Umbilical cord (tissue), 2 donors: ENCODE measurements around the gene GLA. TPM values are rescaled to one million over a fixed set of nuclear protein-coding genes. Genes with fewer than 3 reads are reported as not detected.

Experiments used
- DNase-seq: peaks from one replicate; pipeline ENCODE4 v3.0.0-alpha.2; 2015; ENCODE audit warnings: low spot score
- total RNA-seq: library from RNA; depleted of rRNA; stranded (reverse); fragments of >200 nt; gene quantifications from one replicate; pipeline ENCODE4 v1.2.3, GENCODE V29; 2014; ENCODE audit warnings: low replicate concordance; ENCODE audit not compliant: insufficient read depth

The GLA gene
- total RNA-seq, result 20.2 TPM

DNA sequence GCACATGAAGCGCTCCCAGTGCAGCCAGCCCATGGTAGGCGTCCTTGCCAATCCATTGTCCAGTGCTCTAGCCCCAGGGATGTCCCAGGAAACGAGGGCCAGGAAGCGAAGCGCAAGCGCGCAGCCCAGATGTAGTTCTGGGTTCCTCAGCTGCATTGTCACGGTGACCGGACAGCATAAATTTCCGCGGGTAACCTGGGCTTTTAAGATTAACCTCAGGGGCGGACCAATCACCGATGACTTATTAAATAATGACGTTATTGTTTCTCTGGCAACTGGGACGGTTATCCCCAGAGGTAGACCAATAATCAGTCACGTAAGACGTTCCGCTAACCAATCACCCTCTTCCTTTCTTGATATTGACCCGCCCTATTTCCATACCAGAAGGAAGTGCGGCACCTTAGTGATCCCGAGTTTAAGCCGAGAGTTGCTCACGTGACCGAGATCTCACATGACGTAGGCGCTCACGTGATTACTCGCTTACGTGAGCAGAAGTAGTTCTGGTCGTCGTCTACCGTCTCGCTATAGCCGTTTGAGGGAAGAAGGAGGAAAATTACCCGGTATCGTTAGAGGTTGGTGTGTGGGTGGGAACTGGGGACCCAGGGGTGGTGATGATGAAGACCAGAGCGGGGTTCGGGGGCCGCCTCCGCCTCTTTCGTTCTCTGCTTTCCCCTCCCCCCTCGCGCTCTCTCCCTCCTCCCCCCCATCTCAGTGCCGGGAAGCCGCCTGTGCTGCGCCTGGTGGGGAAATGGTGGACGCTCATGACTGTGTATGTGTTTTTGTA lies at the start of gene GLA, which contains the start of gene HNRNPH2:
TSS of gene GLA (minus strand) at position 178 of the 784 bp plus-strand sequence. CDS start at position 156, 22 bp downstream.
TSS of gene HNRNPH2 (plus strand) at position 475 of the 784 bp plus-strand sequence. CDS start 3,767 bp downstream, outside the sequence.
- DNase-seq, result peak; percentile 98

DNA sequence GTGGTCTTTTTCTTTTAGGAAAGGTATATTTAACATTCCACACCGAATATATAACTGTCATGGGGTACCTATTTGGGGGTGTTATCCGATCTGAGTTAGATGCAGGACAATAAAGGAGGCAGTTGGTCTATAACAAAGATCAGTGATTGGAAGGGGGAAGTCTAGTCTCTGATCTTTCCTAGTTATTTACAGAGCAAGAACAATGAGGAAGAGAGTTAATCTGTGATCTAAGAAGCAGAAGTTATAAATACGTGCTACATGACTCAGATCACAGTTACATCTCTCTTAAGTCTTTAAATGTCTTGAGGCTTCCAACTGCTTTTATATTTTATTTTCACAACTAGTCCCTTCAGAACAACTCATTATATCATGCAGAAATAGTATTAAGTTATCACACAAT lies 44.3 kb upstream of the GLA start:
- DNase-seq, result no peak

DNA sequence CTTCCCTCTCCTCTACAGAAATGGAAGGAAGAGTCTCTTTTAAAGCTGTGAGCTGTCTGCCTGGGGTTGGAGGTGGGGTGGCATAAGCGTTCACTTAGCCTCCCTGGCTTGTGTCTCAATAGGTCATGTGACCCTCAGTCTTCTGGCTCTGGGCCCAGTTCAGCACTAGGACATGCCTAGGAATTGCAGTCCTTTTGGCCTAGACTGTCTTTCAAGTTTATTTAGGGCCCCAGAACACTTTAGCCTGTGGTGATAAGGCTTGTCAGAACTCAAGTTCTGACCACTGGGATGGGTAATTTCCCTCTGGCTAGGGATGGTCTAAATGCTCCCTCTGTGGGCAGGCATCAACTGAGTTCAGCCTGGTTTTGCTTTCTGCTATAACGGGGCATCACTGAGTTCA lies 43.2 kb upstream of the GLA start:
- DNase-seq, result no peak

DNA sequence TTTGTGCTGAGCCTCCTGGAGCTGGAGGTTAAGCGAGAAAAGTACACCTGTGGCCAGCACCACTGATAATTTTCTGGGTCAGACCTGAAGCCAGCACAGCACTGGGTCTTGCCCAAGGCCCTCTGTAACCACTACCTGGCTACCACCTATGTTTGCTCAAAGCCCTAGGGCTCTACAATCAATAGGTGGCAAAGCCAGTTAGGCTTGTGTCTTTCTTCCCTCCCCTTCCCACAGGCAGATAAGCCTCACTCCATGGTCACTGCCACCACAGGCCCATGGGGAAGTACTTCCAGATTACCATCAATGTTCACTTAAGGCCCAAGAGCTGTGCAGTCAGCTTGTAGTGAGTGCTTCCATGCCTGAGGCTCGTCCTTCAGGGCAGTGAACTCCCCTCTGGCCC lies 42.4 kb upstream of the GLA start:
- DNase-seq, result no peak

DNA sequence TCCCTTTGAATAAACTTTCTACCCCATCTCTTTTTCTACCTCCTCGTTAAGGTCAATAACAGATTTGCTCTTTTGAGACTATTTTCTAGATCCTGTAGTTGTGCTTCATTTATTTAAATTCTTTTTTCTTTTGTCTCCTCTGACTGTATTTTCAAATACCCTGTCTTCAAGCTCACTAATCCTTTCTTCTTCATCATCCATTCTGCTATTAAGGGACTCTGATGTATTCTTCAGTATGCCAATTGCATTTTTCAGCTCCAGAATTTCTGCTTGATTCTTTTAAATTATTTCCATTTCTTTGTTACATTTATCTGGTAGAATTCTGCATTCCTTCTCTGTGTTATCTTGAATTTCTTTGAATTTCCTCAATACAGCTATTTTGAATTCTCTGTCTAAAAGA lies 41.6 kb upstream of the GLA start:
- DNase-seq, result no peak

DNA sequence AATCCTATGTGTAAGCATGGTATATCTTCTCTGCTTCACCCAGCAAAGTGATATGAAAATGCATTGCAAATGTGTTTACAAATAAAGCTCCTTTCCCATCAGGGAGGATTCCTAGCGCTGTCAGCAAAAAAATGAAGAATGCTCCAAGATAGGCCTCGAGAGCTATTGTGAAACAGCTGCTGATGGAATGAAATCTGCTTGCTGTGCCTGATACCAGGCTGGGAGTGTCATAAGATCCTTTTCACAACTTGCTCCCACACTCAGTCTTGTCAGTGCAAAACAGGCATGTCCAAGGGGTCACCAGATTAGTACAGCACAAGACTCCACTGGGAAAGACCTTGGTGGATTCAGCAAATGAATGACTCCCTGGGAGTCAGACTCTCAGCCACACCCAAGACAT lies 34.4 kb upstream of the GLA start:
- DNase-seq, result peak; percentile 5

DNA sequence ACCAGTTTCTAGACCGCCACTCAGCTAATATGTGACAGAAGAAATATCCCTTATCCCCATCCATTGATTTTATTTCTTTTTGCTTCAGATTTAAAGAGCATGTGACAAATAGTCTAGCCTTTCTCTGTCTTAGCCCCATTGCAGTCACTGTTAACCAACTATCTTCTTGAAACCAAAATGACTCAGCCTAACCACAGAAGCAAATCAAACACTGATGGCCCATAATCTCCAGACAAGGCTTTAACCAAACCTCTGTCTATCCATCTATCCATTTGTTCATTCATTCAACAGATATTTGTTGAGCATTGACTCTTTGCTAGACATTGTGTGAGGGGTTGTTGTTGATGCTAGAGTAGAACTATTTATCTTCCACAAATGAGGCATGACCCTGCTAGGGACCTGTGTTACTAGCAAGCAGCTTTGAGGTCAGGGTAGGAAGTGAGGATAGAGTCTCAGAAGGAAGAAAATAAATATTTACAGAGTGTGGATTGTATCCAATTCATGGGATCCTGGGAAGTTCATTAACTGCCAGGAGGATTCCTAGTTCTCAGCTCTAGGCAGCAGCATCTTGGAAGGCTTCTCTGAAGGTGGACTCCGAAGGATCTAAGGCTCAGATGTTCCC lies 22.8 kb upstream of the GLA start:
- no peak for DNase-seq

DNA sequence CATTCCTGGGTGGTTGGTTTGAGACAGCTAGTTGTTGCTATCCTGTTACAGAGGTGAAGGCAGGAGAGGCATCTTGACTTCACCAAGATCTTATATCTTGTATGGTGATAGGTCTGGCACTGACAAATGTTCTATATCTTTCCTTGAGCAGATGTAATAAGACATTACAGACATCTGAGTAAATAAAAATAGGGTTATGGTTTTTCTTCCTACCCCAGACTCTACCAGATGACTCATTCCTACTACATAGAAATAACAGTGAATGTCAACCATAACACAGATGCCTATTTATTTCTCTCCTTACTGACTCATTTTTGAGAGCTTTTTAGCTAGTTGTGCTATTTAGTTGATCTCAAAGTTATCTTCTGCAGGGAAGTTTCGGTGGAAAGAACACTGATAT lies 22.2 kb upstream of the GLA start:
- DNase-seq, result no peak

DNA sequence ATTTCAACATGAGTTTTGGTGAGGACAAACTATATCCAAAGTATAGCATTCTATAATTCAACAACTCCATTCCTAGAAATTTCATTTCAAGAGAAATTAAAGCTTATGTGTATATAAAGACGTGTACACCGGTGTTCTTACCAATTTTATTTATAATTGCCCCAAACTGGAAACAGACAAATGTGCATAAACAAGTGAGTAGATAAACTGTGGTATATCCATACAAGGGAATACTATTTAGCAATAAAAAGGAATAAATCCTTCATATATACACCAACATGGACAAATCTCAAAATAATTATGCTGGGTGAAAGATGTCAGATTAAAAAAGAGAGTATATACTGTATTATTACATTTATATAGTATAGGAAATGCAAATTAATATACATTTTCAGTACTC lies 20.2 kb upstream of the GLA start:
- DNase-seq, result no peak

DNA sequence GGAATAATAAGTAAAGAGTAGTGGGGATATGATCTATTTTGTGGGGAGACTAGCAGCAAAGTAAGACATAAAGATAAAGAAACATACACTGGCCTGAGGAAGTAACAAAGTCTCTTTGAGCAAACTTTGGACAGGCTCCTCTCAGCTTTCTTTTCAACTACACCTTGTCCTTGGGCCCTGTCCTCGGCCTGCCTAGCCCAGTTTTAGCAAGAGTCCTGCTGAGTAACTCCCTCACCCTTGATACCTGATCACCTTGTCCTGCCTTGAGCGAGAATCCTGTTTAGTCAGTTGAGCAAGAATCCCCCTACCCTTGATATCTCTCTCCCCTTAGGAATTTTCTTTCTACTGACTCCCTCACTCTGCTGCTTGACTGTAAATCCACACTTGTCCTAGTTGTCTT lies 11.8 kb upstream of the GLA start:
- no peak for DNase-seq

DNA sequence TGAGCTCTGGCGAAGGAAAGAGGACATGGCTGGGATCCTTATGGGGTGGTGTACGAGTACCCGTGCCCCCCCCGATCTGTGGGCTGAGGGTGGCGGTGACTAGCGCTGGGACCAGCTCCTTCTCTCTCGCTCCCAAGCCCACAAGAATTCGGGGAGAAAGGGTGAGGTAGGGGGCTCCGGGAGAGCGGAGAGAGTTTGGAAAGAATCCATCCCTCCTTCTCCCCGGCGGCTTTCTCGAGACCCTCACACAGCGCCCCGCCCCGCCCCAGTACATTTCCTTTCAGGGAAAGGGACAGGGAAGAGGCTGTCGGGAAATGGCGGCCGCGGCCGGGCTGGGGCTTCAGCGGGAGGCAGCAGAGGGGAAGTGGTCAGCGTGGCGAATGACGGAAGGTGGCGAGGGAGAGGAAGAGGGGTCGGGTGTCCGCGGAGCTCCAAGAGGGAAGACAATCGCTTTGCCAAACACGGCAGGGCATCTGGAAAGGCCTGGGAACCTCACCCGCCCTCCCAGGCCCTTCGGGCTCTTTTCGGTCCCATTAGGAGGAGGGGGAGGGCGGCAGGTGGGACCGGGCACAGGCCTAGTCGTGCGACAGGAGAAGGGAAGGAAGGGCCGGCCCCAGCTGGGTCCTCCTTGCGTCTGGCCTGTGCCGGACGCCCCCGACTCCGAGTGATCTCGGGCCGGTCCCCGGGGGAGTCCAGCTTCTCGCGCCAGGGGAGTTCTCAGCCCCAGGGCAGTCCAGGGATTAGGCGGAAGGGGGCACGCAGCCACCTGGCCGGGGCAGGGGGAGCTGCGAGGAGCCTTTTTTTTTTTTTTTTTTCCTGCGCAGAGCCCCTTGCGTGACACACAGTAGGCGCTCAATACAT lies 10.5 kb upstream of the GLA start:
- peak; percentile 67 for DNase-seq

DNA sequence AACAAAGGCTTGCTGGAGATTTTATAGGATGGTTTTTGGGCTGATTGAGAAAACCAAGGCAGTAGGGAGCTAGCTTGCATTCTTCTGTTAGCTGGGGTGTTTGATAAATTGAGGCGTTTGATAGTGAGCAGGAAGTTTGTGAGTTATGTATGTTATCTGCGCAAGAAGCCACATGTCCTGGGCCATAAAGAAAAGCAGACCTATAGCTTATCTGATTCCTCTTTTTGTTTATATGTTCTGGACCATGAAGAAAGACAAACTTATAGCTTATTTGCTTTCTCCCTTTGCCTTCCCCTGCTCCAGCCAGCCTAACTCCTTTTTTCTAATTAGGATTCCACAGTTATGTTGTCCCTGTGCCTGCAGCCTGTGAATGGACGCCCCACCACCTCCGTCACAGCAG lies 9.5 kb upstream of the GLA start:
- DNase-seq, result peak; percentile 54

DNA sequence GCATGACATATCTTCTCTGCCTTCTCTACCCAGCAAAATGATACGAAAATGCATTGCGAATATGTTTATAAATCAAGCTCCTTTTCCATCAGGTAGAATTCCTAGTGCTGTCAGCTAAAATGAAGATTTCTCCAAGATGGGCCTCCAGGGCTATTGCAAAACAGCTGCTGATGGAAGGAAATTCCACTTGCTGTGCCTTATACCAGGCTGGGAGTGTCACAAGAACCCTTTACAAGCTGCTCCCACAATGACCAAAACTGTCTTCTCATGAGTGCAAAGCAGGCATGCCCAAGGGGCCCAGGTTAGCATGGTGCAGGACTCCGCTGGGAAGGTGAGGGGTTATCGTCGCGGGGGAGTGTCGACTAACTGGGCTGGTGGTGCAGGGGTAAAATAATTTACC lies 9.0 kb upstream of the GLA start:
- DNase-seq, result peak; percentile 24

DNA sequence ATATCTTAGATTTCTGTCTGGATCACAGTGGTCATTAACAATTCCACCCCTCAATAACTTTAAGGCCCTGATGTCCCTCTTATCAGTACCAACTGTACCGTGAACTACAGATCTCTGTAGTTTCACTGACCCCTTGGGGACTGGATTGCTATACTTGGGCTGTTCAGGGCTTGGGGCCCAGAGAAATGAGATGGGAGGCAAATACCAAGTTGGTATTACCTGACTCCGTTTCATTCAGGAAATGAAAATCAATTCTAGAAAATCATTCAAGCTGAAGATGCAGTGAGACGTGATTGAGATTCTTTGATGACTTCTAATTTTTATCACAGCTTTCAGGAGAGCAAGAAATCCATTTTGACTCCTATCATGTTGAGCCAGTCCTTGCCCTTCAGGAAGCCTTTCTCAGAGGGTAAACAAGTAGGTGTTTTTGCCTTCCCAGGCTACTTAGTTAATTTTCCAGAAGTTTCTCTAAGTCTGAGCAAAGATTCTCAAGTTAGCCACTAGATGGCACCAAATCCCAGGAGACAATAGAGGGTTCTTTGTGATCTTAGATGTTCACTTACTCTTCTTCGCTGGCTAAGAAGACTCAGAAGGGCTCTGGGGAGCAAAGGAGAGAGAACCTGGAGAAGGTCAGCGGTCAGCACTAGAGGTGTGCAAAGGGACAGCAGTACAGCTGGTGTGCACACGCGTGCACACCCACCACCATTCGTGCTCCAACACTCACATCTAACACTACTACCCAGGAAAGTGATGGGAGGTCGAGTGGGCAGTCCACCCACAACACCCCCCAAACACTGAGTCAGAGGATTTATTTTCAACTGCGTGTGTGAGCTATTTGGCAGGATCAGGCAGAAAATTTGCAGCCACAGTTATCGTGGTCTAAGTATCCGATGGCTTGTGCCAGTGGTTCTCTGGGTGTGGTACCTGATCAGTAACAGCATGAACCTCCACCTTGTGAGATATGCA lies 7.7 kb upstream of the GLA start:
- peak; percentile 78 for DNase-seq

DNA sequence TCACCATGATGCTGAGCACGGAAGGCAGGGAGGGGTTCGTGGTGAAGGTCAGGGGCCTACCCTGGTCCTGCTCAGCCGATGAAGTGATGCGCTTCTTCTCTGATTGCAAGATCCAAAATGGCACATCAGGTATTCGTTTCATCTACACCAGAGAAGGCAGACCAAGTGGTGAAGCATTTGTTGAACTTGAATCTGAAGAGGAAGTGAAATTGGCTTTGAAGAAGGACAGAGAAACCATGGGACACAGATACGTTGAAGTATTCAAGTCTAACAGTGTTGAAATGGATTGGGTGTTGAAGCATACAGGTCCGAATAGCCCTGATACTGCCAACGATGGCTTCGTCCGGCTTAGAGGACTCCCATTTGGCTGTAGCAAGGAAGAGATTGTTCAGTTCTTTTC lies 4.3 kb upstream of the GLA start:
- DNase-seq, result no peak

DNA sequence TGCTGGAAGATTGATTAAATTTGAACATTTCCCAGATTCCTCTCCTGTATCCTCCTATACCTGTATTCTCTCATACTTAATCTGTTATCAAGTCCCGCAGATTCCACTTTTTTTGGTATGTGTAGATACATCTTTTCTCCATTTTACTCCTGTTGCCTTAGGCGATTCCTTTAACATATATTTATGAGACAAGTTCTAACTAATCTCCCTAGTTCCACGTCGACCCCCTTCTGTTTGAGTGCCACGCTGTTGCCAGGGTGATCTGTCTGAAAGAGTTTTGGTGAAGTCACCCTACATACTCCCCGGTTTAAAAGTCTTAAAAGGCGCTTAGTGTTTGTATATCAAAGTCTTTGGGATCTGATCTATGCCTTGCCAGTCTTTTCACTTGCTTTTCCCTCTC lies 2.7 kb upstream of the GLA start:
- peak; percentile 46 for DNase-seq

DNA sequence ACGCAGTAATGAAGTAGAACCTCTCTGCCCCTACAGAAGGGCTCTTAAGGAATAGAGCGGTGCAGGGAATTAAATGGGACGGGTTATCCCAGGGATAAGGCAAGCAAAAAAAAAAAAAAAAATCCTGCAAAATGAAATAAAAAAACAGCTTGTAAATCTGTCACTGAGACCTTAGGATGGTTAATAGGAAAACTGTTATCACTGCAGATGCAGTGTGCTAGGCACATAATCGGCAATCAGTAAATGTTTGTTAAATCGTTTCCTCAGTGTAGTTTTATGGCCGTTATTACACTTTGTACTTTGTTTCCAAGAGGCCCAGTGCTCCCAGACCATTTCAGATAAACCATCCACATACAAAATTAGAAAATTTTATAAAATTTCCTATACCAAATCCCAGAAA lies 1.3 kb upstream of the GLA start:
- peak; percentile 4 for DNase-seq

DNA sequence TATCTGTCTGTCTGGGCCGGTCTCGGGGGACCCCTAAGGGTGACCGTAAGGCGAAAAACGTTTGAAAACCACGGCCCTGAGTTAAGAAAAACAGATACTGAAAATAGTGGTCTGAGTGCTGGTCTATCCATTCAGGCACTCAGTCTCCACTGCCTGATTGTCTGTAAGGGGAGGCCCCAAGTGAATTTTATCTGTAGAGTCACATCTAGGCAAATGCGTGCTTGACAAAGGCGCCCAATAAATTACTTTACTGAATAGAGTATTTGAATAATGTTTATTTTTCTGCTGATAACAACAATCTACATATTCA lies 762 bp upstream of the GLA start:
- no peak for DNase-seq

DNA sequence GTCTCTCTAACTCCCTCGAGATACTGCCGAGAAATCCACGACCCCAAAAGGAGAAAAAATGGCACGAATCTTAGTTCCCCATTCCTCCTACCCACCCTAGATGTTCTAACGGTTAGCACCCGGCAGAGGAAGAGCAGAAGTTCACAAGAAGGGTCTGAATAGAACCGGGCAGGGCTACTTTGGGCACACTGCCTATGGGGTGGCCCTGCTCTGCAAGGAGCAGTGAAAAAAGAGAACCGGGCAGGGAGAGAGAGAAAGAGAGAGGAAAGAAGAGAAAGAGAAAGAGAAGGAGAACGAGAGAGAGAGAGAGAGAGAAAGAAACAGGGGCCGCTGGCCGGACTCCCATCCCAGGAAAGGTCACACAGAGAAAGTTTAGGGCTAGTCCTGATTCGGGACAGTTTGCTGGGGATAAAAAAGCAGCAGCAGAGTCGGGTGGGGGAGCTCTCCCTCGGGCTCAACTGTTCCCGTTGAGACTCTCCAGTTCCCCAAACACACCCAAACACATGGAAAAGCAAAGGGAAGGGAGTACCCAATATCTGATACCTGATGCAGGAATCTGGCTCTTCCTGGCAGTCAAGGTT lies 468 bp downstream of the GLA start:
- no peak for DNase-seq

DNA sequence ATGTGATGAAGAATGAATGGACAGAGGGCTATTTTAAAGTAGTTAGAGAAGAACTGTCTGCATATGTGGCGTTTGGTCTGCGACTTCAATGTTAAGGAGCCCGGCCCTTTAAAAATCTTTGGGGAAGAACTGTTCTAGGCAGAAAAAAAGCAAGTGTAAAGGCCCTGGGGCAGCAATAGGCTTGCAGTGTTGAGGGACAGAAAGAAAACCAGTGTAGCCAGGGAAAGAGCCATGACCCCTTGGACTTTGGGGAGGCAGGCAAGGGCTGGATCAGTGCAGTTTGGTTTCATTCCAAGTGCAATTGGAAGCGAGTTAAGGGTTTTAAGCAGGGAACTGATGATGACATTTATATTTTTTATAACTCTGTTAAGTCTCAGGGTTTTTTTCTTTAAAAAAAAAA lies 7.9 kb downstream of the GLA start:
- DNase-seq, result no peak

DNA sequence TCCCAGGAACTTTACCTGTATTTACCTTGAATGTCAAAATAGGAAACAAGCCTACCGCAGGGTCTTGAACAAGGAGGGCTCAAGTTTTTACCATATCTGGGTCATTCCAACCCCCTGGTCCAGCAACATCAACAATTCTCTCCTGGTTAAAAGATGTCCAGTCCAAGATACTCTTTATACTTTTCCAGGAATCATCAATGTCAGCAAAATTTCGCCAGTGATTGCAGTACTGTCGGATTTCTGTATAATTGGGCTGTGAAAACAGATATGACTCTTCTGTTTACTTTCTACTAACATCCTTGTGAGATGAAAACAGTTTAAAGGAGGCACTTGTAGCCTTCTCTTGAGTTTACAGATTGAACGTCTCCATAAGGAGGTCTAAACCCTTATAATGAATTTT lies 9.0 kb downstream of the GLA start:
- DNase-seq, result no peak
